ENCODE results near the gene SLC43A3. TPM values are rescaled to one million over a fixed set of nuclear protein-coding genes. Genes with fewer than 3 reads are reported as not detected.

Gene SLC43A3
- total and polyA plus RNA-seq, 10 donors, result 15.2 to 72.5 (median 35.7) TPM

DNA sequence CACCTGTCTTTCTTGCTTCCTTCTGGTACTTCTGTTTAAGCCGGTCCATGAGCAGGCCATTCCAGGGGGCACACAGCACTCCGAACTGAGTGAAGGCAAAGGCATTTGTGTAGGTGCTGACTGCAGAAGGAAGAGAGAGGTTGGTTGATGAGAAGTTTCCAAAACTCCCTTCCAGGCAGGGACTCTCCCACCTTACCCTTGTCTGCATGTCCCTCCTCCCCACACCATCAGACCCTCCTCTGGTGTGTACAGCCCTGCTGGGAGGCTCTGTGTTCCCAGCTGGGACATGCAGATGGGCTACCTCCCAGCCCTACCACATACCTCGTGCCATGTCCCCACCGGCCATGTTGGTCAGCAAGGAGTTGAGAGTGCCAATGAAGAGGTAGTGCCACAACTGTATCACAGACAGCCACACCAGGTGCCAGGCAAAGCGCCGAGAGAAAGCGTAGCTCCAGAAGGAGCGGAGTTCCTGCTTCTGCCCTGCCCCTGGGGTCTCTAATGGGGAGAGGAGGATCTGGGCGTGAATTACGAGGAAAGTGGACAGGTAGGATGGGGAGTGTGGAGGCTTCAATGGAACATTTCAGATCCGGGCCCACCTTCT is 12.2 kb downstream of the SLC43A3 start:
- H3K4me1 ChIP-seq, result peaks cover 0 to 15% (median 2%) of the 10 kb centered on the region in 6 donors
- H3K9me3 ChIP-seq, result no peaks in the 10 kb centered on the region
- no peak for TF ChIP-seq POLR2AphosphoS5 (IDR thresholded peaks at IDR 0.05)
- TF ChIP-seq POLR2A (IDR thresholded peaks at IDR 0.05), result no peak
- TF ChIP-seq, protein P1, sequence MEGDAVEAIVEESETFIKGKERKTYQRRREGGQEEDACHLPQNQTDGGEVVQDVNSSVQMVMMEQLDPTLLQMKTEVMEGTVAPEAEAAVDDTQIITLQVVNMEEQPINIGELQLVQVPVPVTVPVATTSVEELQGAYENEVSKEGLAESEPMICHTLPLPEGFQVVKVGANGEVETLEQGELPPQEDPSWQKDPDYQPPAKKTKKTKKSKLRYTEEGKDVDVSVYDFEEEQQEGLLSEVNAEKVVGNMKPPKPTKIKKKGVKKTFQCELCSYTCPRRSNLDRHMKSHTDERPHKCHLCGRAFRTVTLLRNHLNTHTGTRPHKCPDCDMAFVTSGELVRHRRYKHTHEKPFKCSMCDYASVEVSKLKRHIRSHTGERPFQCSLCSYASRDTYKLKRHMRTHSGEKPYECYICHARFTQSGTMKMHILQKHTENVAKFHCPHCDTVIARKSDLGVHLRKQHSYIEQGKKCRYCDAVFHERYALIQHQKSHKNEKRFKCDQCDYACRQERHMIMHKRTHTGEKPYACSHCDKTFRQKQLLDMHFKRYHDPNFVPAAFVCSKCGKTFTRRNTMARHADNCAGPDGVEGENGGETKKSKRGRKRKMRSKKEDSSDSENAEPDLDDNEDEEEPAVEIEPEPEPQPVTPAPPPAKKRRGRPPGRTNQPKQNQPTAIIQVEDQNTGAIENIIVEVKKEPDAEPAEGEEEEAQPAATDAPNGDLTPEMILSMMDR (IDR thresholded peaks at IDR 0.05 in 8 of 11, conservative IDR thresholded peaks at IDR 0.05 in 3 of 11), result no peak
- no peak for DNase-seq
- 93 to 98% (median 98%) methylated on average over 11 of the region's 11 CpGs for WGBS, 5 donors
- peaks cover 5 to 100% (median 80%) of the 10 kb centered on the region in 6 donors for H3K36me3 ChIP-seq
- no peaks in the 10 kb centered on the region for H3K27me3 ChIP-seq (replicated peaks in 1 of 7)
- intact Hi-C loops (cut with DNase I; ENCODE audit: low total_unique reads), result no loop called here
- H3K27ac ChIP-seq, result no peak overlapping the region
- no peak overlapping the region for H3K4me3 ChIP-seq

DNA sequence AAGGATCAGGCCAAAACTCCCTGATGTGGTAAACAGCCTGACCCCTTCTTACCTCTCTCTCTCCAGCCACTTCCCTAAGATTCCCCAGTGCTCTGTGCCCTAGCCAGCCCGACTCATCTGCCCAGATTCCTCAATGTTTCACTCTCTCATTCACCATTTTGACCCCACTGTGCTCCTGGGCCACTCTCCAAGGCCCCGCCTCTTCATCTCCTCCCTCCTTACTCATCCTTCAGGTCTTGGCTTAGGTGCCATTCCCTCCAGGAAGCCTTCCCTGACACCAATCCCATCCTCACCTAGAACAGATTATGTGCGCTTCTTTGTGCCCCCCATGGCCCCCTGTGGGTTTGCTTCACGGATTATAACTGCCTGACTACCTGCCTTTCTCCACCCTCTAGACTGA is 13.2 kb downstream of the SLC43A3 start:
- Histone ChIP-seq H3K4me1 (peaks cover 0 to 15% (median 2%) of the 10 kb centered on the region in 6 donors), H3K27me3 (replicated peaks in 1 of 7) (no peaks in the 10 kb centered on the region), H3K27ac (peak overlapping the region in 1 of 8 donors; percentile 40), H3K36me3 (peaks cover 7 to 100% (median 87%) of the 10 kb centered on the region in 6 donors), H3K9me3 (no peaks in the 10 kb centered on the region), H3K4me3 (no peak overlapping the region)
- intact Hi-C loops (cut with DNase I; ENCODE audit: low total_unique reads), result no loop called here
- WGBS, 5 donors, result 90 to 96% (median 94%) methylated on average over 4 of the region's 4 CpGs
- TF ChIP-seq POLR2A (IDR thresholded peaks at IDR 0.05) (no peak), POLR2AphosphoS5 (IDR thresholded peaks at IDR 0.05) (no peak)
- TF ChIP-seq, protein P1 (IDR thresholded peaks at IDR 0.05 in 8 of 11, conservative IDR thresholded peaks at IDR 0.05 in 3 of 11), result no peak
- DNase-seq, result no peak

DNA sequence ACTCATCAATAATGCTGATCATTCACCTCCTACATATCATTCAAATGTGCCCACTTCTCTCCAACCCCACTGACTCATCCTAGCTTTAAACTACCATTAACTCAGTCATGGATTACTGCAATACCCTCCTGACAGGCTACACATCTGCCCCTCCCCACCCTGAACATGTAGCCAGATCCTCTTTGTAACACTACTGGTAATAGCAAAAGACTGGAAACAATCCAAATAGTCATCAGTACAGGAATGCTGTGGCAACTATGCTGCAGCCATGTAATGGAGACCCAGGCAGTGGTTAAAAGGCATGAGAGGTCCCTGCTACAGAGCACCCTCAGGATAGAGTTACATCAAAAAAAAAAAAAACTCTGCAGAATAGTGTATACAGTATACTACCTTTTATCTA is 16.6 kb downstream of the SLC43A3 start:
- DNase-seq, result no peak
- intact Hi-C loops (cut with DNase I; ENCODE audit: low total_unique reads), result no loop called here
- TF ChIP-seq, protein P1 (IDR thresholded peaks at IDR 0.05 in 8 of 11, conservative IDR thresholded peaks at IDR 0.05 in 3 of 11), result no peak
- TF ChIP-seq POLR2AphosphoS5 (IDR thresholded peaks at IDR 0.05), result no peak
- TF ChIP-seq POLR2A (IDR thresholded peaks at IDR 0.05), result no peak
- Histone ChIP-seq H3K4me1 (peaks cover 0 to 33% (median 15%) of the 10 kb centered on the region in 6 donors), H3K9me3 (no peaks in the 10 kb centered on the region), H3K4me3 (no peak overlapping the region), H3K27ac (no peak overlapping the region), H3K36me3 (peaks cover 10 to 99% (median 71%) of the 10 kb centered on the region in 6 donors), H3K27me3 (replicated peaks in 1 of 7) (no peaks in the 10 kb centered on the region)

DNA sequence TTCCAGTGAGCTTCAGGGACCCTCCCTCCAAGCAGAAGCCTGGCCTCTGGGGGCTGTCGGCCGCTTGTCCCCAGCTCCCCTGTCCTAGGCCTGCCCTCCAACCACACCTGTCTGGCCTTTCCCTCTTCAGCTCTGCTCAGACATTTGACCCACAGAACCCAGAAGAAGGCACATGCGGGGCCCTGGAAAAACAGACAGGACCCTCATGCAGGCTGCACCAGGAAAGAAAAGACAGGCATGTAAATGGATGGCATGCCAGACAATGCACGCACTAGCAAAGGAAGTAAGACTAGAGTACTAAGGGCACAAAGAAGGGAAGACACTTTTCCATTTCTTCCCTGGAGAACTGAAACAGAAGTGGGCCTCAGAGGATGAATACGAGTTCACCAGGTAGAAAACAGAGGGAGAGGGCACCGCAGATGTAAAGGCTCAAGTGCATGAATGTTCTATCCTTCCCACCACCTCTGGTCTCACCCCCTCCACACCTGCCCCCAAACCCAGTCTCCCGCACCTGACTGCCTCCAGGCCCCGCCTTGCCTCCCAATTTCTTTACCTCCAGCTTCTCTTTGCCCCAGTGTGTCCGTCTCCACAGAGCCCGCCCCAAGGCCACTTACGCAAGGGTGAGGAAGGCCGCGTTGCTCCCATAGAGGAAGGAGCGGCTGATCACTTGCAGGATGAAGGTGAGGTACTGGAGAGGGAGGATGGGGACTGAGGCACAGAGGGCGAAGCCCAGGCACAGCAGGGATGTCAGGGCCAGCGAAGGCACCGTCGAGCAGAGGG is 17.4 kb downstream of the SLC43A3 start:
- Histone ChIP-seq H3K27ac (no peak overlapping the region), H3K36me3 (peaks cover 4 to 92% (median 63%) of the 10 kb centered on the region in 6 donors), H3K4me1 (peaks cover 0 to 34% (median 15%) of the 10 kb centered on the region in 6 donors), H3K9me3 (no peaks in the 10 kb centered on the region), H3K27me3 (replicated peaks in 1 of 7) (no peaks in the 10 kb centered on the region), H3K4me3 (no peak overlapping the region)
- DNase-seq, result no peak
- WGBS, 5 donors, result 85 to 93% (median 90%) methylated on average over 18 of the region's 18 CpGs
- TF ChIP-seq POLR2A (IDR thresholded peaks at IDR 0.05) (no peak), POLR2AphosphoS5 (IDR thresholded peaks at IDR 0.05) (no peak)
- TF ChIP-seq, protein P1 (IDR thresholded peaks at IDR 0.05 in 8 of 11, conservative IDR thresholded peaks at IDR 0.05 in 3 of 11), result no peak
- intact Hi-C loops (cut with DNase I; ENCODE audit: low total_unique reads), result no loop called here
